ENCODE data around the gene ACAD10.

Gene ACAD10

GRCh38 chr12:111685811-111686573 is at the start of gene ACAD10, which contains the start of gene BRAP (continued):
- TF ChIP-seq, protein P1, sequence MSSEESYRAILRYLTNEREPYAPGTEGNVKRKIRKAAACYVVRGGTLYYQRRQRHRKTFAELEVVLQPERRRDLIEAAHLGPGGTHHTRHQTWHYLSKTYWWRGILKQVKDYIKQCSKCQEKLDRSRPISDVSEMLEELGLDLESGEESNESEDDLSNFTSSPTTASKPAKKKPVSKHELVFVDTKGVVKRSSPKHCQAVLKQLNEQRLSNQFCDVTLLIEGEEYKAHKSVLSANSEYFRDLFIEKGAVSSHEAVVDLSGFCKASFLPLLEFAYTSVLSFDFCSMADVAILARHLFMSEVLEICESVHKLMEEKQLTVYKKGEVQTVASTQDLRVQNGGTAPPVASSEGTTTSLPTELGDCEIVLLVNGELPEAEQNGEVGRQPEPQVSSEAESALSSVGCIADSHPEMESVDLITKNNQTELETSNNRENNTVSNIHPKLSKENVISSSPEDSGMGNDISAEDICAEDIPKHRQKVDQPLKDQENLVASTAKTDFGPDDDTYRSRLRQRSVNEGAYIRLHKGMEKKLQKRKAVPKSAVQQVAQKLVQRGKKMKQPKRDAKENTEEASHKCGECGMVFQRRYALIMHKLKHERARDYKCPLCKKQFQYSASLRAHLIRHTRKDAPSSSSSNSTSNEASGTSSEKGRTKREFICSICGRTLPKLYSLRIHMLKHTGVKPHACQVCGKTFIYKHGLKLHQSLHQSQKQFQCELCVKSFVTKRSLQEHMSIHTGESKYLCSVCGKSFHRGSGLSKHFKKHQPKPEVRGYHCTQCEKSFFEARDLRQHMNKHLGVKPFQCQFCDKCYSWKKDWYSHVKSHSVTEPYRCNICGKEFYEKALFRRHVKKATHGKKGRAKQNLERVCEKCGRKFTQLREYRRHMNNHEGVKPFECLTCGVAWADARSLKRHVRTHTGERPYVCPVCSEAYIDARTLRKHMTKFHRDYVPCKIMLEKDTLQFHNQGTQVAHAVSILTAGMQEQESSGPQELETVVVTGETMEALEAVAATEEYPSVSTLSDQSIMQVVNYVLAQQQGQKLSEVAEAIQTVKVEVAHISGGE (tag by site-specific recombination; conservative IDR thresholded peaks at IDR 0.05; ENCODE audit: low read depth) = peak; percentile 90
- TF ChIP-seq ZNF112 (tag by site-specific recombination; IDR thresholded peaks at IDR 0.05) (no peak), ZNF157 (tag by site-specific recombination; IDR thresholded peaks at IDR 0.05) (no peak), ZNF292 (tag by site-specific recombination; IDR thresholded peaks at IDR 0.05; ENCODE audit: borderline replicate concordance, low read depth) (no peak), ZNF394 (tag by site-specific recombination; IDR thresholded peaks at IDR 0.05; ENCODE audit: borderline replicate concordance) (0 out of 2 replicates have a peak, but pooled peaks have one; percentile 25), KLF8 (tag by site-specific recombination; IDR thresholded peaks at IDR 0.05) (0 out of 2 replicates have a peak, but pooled peaks have one; percentile 18), ZNF2 (tag by site-specific recombination; IDR thresholded peaks at IDR 0.05) (peak; percentile 85), ZBTB48 (tag by site-specific recombination; IDR thresholded peaks at IDR 0.05) (peak; percentile 66; the same call in 1 of the 2 replicates), YY1 (tag by site-specific recombination; IDR thresholded peaks at IDR 0.05) (no peak), ZNF324 (tag by site-specific recombination; IDR thresholded peaks at IDR 0.05) (peak; percentile 51), ZNF121 (tag by site-specific recombination; IDR thresholded peaks at IDR 0.05) (peak; percentile 55; the same call in 1 of the 2 replicates), MYNN (tag by site-specific recombination; IDR thresholded peaks at IDR 0.05; ENCODE audit: borderline replicate concordance) (no peak), ZNF777 (tag by site-specific recombination; IDR thresholded peaks at IDR 0.05; ENCODE audit: borderline replicate concordance) (no peak), KLF9 (tag by site-specific recombination; IDR thresholded peaks at IDR 0.05; ENCODE audit: low read depth) (no peak), GFI1B (tag by site-specific recombination; IDR thresholded peaks at IDR 0.05) (no peak), ZNF114 (tag by site-specific recombination; IDR thresholded peaks at IDR 0.05) (no peak), ZNF404 (tag by site-specific recombination; IDR thresholded peaks at IDR 0.05) (no peak), SP2 (tag by site-specific recombination; IDR thresholded peaks at IDR 0.05) (peak; percentile 85), ZNF670 (tag by site-specific recombination; IDR thresholded peaks at IDR 0.05; ENCODE audit: low read depth) (no peak), REPIN1 (tag by site-specific recombination; IDR thresholded peaks at IDR 0.05; ENCODE audit: low read depth) (no peak), ZBTB1 (tag by site-specific recombination; IDR thresholded peaks at IDR 0.05) (no peak), WT1 (tag by site-specific recombination; IDR thresholded peaks at IDR 0.05) (peak; percentile 42; the same call in 1 of the 2 replicates), ZSCAN30 (tag by site-specific recombination; IDR thresholded peaks at IDR 0.05) (no peak), ZSCAN4 (tag by site-specific recombination; IDR thresholded peaks at IDR 0.05) (no peak), YY2 (tag by site-specific recombination; IDR thresholded peaks at IDR 0.05) (0 out of 2 replicates have a peak, but pooled peaks have one; percentile 13), ZNF707 (tag by site-specific recombination; IDR thresholded peaks at IDR 0.05) (no peak), ZNF76 (tag by site-specific recombination; IDR thresholded peaks at IDR 0.05; ENCODE audit: borderline replicate concordance, low read depth) (0 out of 2 replicates have a peak, but pooled peaks have one; percentile 17), FEZF1 (tag by site-specific recombination; IDR thresholded peaks at IDR 0.05) (no peak)
- TF ChIP-seq, protein P2, sequence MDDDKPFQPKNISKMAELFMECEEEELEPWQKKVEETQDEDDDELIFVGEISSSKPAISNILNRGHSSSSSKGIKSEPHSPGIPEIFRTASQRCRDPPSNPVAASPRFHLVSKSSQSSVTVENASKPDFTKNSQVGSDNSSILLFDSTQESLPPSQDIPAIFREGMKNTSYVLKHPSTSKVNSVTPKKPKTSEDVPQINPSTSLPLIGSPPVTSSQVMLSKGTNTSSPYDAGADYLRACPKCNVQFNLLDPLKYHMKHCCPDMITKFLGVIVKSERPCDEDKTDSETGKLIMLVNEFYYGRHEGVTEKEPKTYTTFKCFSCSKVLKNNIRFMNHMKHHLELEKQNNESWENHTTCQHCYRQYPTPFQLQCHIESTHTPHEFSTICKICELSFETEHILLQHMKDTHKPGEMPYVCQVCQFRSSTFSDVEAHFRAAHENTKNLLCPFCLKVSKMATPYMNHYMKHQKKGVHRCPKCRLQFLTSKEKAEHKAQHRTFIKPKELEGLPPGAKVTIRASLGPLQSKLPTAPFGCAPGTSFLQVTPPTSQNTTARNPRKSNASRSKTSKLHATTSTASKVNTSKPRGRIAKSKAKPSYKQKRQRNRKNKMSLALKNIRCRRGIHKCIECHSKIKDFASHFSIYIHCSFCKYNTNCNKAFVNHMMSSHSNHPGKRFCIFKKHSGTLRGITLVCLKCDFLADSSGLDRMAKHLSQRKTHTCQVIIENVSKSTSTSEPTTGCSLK (tag by site-specific recombination; IDR thresholded peaks at IDR 0.05) = no peak
- TF ChIP-seq, protein P3, sequence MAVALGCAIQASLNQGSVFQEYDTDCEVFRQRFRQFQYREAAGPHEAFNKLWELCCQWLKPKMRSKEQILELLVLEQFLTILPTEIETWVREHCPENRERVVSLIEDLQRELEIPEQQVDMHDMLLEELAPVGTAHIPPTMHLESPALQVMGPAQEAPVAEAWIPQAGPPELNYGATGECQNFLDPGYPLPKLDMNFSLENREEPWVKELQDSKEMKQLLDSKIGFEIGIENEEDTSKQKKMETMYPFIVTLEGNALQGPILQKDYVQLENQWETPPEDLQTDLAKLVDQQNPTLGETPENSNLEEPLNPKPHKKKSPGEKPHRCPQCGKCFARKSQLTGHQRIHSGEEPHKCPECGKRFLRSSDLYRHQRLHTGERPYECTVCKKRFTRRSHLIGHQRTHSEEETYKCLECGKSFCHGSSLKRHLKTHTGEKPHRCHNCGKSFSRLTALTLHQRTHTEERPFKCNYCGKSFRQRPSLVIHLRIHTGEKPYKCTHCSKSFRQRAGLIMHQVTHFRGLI (tag by site-specific recombination; IDR thresholded peaks at IDR 0.05) = peak; percentile 73
- TF ChIP-seq, protein P4, sequence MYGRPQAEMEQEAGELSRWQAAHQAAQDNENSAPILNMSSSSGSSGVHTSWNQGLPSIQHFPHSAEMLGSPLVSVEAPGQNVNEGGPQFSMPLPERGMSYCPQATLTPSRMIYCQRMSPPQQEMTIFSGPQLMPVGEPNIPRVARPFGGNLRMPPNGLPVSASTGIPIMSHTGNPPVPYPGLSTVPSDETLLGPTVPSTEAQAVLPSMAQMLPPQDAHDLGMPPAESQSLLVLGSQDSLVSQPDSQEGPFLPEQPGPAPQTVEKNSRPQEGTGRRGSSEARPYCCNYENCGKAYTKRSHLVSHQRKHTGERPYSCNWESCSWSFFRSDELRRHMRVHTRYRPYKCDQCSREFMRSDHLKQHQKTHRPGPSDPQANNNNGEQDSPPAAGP (tag by site-specific recombination; IDR thresholded peaks at IDR 0.05) = peak; percentile 58

All from HEK293 (cell line).